Endothelial cell (in vitro differentiated cells): ENCODE results near the gene ADD1. TPM values are rescaled to one million over a fixed set of nuclear protein-coding genes. Genes with fewer than 3 reads are reported as not detected.

Experiments
- DNase-seq: peaks from one replicate; pipeline ENCODE4 v3.0.0; 2021; ENCODE audit warnings: low spot score
- H3K27ac Mint-ChIP-seq: one replicate; pipeline ENCODE4 v1.8.0; 2021; ENCODE audit warnings: mixed read lengths, inconsistent platforms; ENCODE audit not compliant: unreplicated experiment
- H3K27me3 Mint-ChIP-seq: one replicate; pipeline ENCODE4 v1.8.0; 2021; ENCODE audit warnings: mild to moderate bottlenecking, moderate library complexity, mixed read lengths, inconsistent platforms; ENCODE audit not compliant: unreplicated experiment
- H3K36me3 Mint-ChIP-seq: one replicate; pipeline ENCODE4 v1.8.0; 2021; ENCODE audit warnings: mild to moderate bottlenecking, low read depth, mixed read lengths, inconsistent platforms; ENCODE audit not compliant: unreplicated experiment
- H3K4me1 Mint-ChIP-seq: one replicate; pipeline ENCODE4 v1.8.0; 2021; ENCODE audit warnings: mild to moderate bottlenecking, mixed read lengths, inconsistent platforms; ENCODE audit not compliant: unreplicated experiment
- H3K4me3 Mint-ChIP-seq: one replicate; pipeline ENCODE4 v1.8.0; 2021; ENCODE audit warnings: mild to moderate bottlenecking, mixed read lengths, inconsistent platforms; ENCODE audit not compliant: unreplicated experiment
- H3K9me3 Mint-ChIP-seq: one replicate; pipeline ENCODE4 v1.8.0; 2021; ENCODE audit warnings: mixed read lengths, inconsistent platforms; ENCODE audit not compliant: unreplicated experiment
- total RNA-seq: library from RNA; stranded (reverse); fragmentation: NEBNext Ultra II Directional; extraction: Animal tissue kit (Norgen Biotek cat#: 25700); gene quantifications from one replicate; pipeline ENCODE4 v1.2.1, GENCODE V29; 2021; ENCODE audit not compliant: unreplicated experiment
- TF ChIP-seq, protein P1 (sequence below): fragments of 200-600 bp; sonication (generic); IDR thresholded peaks from one replicate; pipeline ENCODE4 v1.5.0; 2021; ENCODE audit warnings: antibody characterized with exemption; ENCODE audit not compliant: unreplicated experiment

The ADD1 gene
- total RNA-seq, 1 donor from 2014 or later = 337 TPM

DNA sequence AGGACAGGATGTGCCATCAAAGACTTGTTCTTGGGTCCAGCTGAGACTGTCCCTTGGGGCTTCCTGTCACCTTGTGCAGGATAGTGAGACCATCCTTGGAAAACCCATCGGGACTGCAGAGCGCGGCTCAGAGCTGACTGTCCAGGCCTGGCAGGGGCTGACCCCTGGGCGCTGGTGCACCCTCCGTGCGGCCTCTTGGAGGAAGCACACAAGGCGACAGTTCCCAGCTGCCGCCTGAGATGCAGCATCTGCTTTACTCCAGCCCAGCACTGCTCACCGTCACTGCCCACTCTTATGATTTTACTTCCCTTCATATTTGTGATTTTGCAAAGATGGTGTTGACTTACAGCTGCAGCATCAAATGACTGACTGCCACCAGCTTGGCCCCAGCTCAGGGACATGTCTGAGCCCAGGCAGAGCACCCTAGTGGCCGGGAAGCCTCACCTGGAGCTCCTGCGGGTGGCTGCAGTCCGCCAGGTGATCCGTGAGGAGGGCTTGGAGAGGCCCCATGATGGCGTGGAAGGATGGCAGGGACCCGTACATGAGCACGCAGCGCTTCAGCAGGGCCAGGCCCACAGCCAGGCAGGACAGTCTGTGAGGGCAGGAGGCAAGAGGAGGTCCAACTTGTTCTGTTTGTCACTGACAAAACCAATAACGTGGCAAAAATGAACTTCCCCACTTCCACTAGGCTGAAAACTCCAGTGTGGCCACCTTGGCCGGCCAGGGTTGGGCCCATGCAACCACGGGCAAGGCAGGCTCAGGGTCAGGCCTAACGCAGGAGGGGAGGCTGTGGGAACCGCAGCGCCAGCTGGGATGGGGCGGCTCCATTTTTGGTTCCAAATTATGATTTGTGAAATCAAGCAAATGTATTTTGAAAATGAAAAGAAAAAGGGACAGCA is 97.7 kb downstream of the ADD1 start:
- TF ChIP-seq, protein P1, sequence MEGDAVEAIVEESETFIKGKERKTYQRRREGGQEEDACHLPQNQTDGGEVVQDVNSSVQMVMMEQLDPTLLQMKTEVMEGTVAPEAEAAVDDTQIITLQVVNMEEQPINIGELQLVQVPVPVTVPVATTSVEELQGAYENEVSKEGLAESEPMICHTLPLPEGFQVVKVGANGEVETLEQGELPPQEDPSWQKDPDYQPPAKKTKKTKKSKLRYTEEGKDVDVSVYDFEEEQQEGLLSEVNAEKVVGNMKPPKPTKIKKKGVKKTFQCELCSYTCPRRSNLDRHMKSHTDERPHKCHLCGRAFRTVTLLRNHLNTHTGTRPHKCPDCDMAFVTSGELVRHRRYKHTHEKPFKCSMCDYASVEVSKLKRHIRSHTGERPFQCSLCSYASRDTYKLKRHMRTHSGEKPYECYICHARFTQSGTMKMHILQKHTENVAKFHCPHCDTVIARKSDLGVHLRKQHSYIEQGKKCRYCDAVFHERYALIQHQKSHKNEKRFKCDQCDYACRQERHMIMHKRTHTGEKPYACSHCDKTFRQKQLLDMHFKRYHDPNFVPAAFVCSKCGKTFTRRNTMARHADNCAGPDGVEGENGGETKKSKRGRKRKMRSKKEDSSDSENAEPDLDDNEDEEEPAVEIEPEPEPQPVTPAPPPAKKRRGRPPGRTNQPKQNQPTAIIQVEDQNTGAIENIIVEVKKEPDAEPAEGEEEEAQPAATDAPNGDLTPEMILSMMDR = no peak
- Mint-ChIP-seq H3K36me3 (peaks cover 31% of the 10 kb centered on the region), H3K27me3 (peaks cover 7% of the 10 kb centered on the region), H3K4me1 (peaks cover 2% of the 10 kb centered on the region), H3K27ac (no peak overlapping the region), H3K9me3 (no peaks in the 10 kb centered on the region), H3K4me3 (no peak overlapping the region)
- no peak for DNase-seq

DNA sequence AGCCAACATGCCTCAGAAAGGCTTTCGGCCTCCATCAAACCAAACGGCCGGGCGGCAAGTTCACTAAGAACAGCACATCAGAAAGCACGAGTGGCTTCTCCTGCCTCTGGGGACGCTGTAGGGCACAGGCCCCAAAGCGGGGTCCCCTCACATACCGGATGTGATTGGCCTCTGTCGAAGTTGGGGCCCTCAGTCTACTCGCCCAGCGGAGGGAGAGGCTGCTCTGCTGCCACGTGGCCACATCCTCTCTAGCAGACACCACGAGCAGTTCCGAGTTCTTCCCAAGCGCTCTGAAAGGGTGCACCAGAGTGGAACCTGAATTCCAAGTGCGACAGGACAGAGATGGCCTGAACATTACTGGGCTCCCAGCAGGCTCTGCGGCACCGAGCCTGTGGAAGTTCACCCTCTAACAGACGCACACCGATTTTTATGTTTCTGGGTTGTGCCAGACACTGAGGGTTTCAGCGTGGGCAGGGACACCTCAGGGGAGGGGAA is 98.4 kb downstream of the ADD1 start:
- no peak overlapping the region for H3K27ac Mint-ChIP-seq
- DNase-seq = no peak
- no peaks in the 10 kb centered on the region for H3K9me3 Mint-ChIP-seq
- TF ChIP-seq, protein P1 = no peak
- H3K4me1 Mint-ChIP-seq = peaks cover 2% of the 10 kb centered on the region
- H3K27me3 Mint-ChIP-seq = peaks cover 7% of the 10 kb centered on the region
- peaks cover 32% of the 10 kb centered on the region for H3K36me3 Mint-ChIP-seq
- peak overlapping the region; percentile 6 for H3K4me3 Mint-ChIP-seq

DNA sequence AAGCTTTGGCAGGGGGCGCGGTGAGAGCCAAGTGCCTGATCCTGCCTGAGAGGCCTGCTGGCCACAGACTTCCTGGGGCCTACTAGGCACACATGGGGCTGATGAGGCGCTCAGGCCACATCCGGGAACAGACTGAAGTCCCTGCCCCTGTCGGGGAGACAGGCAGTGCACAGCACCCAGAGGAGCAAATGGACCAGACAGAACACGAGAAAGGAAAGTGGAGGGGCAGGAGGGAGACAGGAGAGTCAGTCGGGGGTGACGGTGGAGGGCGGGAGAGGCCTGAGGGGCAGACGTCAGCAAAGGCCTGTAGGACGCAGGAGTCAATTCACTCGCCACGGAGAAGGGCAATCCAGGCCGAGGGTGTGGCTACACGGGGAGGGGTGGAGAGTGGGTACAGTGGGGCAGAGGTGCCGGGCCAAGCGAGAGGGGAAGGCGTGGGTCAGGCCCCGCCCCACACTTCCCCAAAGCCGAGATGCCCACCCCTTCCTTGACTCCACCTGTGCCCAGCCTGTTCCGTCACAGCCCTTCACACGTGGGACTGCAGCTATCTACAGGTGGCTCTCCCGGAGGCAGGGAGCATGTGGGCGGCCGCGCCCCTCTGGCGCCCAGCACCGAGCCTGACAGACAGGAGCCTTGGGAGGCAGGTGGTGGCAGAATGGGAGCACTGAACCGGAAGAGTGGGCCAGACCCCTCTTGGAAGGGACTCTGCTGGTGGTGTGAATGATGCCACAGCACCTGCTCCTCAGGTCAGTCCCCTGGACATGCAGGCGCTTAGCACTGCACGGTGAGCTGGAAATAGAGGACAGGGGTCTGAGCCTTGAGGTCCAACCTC is 99.1 kb downstream of the ADD1 start:
- TF ChIP-seq, protein P1 = no peak
- Mint-ChIP-seq H3K36me3 (peaks cover 38% of the 10 kb centered on the region), H3K4me1 (peaks cover 2% of the 10 kb centered on the region), H3K4me3 (peak overlapping the region; percentile 6), H3K27me3 (peaks cover 7% of the 10 kb centered on the region), H3K9me3 (no peaks in the 10 kb centered on the region), H3K27ac (no peak overlapping the region)
- no peak for DNase-seq

DNA sequence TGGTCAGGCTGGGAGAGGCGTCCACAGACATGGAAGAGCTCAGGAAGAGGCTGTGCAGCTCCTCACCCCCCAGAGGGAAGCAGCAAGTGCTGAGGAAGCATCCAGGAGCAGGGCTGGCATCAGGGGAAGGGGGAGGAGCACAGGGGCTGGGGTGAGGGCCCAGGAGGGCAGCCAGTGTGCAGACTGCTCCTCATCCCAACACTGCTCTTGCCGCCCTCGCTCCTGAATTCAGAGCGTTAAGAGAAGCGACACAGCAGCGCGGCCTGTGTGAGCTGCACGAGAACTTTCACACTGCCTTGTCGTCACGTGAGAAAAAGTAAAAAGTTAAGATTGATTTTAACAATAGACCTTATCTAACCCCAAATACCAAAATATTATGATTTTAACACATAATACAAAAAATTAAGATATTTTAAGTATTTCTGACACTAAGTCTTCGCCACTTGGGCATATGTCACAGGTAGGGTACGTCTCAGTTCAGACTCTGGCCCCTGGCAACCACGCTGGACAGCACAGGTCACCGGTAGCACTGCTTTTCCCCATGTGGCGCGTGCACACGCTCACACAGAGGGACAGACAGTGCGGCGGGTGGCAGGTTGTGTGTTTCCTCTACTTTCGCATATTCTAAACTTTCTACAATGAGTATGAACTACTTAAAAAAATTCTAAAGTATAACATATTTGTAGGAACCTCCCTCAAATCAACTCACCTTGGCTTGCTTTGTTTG is 99.9 kb downstream of the ADD1 start:
- DNase-seq = no peak

More for the DNA sequence above, 99.9 kb downstream of the ADD1 start:
- peaks cover 2% of the 10 kb centered on the region for H3K4me1 Mint-ChIP-seq
- H3K36me3 Mint-ChIP-seq = peaks cover 41% of the 10 kb centered on the region
- no peak overlapping the region for H3K4me3 Mint-ChIP-seq
- peaks cover 7% of the 10 kb centered on the region for H3K27me3 Mint-ChIP-seq
- TF ChIP-seq, protein P1 = no peak
- no peak overlapping the region for H3K27ac Mint-ChIP-seq
- no peaks in the 10 kb centered on the region for H3K9me3 Mint-ChIP-seq
